Lower lobe of right lung (tissue), 2 donors: ENCODE results near the gene MAP4K2. TPM values are rescaled to one million over a fixed set of nuclear protein-coding genes. Genes with fewer than 3 reads are reported as not detected.

Experiments used
- ATAC-seq, 2 donors: fragments of 200-7000 bp; cut with Tn5 transposase; one replicate each; pipeline ENCODE4 v1.9.1; 2020 to 2022; ENCODE audit warnings: mild to moderate bottlenecking in 2 of 2, moderate library complexity in 2 of 2
- DNase-seq: peaks from one replicate; pipeline ENCODE4 v3.0.0-alpha.2; 2020
- H3K27ac ChIP-seq: fragments of 200-600 bp; one replicate; pipeline ENCODE4 v1.8.0; 2022
- H3K27me3 ChIP-seq: fragments of 200-600 bp; one replicate; pipeline ENCODE4 v1.8.0; 2022; ENCODE audit warnings: low read depth
- H3K36me3 ChIP-seq: fragments of 200-600 bp; one replicate; pipeline ENCODE4 v1.8.0; 2022; ENCODE audit warnings: mild to moderate bottlenecking
- H3K4me1 ChIP-seq: fragments of 200-600 bp; one replicate; pipeline ENCODE4 v1.8.0; 2022
- H3K4me3 ChIP-seq: fragments of 200-600 bp; one replicate; pipeline ENCODE4 v1.8.0; 2022; ENCODE audit warnings: mild to moderate bottlenecking
- H3K9me3 ChIP-seq: fragments of 200-600 bp; one replicate; pipeline ENCODE4 v1.8.0; 2022
- intact Hi-C: fragments of 100-400 bp; cut with DNase I; formaldehyde crosslinking; loops from one replicate; pipeline ENCODE4 v1.11.0; 2022
- total RNA-seq: library from RNA; stranded (reverse); fragmentation: NEBNext Ultra II Directional; extraction: Animal tissue kit (Norgen Biotek cat#: 25700); gene quantifications from one replicate; pipeline ENCODE4 v1.2.1, GENCODE V29; 2021
- TF ChIP-seq, protein P1 (sequence below): fragments of 200-600 bp; IDR thresholded peaks from one replicate; pipeline ENCODE4 v1.8.0; 2022; ENCODE audit warnings: antibody characterized with exemption, mild to moderate bottlenecking
- donor health status: DM: no; HTN: yes; CAD: no; lungs with severe emphysema.

Gene MAP4K2
- total RNA-seq, 1 donor from 2014 or later, result 29.1 TPM

GRCh38 chr11:64750361-64751054 lies 52.5 kb downstream of the MAP4K2 start:
- Histone ChIP-seq H3K4me1 (peaks cover 5% of the 10 kb centered on the region), H3K27ac (no peak overlapping the region), H3K4me3 (no peak overlapping the region), H3K27me3 (no peaks in the 10 kb centered on the region), H3K36me3 (no peaks in the 10 kb centered on the region), H3K9me3 (no peaks in the 10 kb centered on the region)
- DNase-seq, result no peak
- no peak for ATAC-seq
- TF ChIP-seq, protein P1, sequence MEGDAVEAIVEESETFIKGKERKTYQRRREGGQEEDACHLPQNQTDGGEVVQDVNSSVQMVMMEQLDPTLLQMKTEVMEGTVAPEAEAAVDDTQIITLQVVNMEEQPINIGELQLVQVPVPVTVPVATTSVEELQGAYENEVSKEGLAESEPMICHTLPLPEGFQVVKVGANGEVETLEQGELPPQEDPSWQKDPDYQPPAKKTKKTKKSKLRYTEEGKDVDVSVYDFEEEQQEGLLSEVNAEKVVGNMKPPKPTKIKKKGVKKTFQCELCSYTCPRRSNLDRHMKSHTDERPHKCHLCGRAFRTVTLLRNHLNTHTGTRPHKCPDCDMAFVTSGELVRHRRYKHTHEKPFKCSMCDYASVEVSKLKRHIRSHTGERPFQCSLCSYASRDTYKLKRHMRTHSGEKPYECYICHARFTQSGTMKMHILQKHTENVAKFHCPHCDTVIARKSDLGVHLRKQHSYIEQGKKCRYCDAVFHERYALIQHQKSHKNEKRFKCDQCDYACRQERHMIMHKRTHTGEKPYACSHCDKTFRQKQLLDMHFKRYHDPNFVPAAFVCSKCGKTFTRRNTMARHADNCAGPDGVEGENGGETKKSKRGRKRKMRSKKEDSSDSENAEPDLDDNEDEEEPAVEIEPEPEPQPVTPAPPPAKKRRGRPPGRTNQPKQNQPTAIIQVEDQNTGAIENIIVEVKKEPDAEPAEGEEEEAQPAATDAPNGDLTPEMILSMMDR, result no peak
- intact Hi-C loops, result no loop called here

DNA sequence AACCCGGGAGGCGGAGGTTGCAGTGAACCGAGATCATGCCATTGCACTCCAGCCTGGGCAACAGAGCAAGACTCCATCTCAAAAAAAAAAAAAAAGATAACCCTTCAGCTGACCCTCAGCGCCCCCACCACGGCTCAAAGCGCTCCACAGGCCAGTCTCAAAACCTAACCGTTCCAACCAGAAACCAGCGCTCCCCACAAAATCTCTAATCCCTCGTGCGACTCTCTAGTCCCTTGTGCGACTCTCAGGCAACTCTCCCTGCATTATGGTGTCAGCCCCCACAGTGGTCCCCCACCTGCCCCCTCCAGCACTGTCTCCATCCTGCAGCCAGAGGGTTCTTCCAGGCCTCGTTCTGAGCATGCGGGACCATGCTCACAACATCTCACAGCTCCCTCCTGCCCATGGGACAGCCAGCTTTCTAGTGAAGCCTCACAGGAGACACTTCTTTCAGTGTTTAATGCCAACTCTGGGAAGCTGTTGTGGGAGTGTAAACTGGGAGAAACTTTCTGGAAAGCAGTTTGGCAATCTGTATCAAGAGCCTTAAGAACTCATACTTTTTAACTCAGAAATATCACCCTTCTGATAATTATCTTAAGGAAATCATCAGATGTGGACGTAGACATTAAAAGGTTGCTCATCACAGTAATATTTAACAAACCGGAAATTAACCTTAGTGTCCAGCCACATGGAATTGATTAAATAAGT lies 54.9 kb downstream of the MAP4K2 start:
- Histone ChIP-seq H3K4me3 (no peak overlapping the region), H3K4me1 (peaks cover 23% of the 10 kb centered on the region), H3K27ac (no peak overlapping the region), H3K36me3 (no peaks in the 10 kb centered on the region), H3K9me3 (no peaks in the 10 kb centered on the region), H3K27me3 (peaks cover 6% of the 10 kb centered on the region)
- no peak for DNase-seq
- intact Hi-C loops, result no loop called here
- no peak for ATAC-seq
- TF ChIP-seq, protein P1, result no peak

- Histone ChIP-seq H3K27me3 (peaks cover 14% of the 10 kb centered on the region), H3K4me3 (no peak overlapping the region), H3K27ac (peak overlapping the region; percentile 94), H3K9me3 (no peaks in the 10 kb centered on the region), H3K36me3 (no peaks in the 10 kb centered on the region), H3K4me1 (peaks cover 38% of the 10 kb centered on the region)
- ATAC-seq (no peak), DNase-seq (no peak)
- TF ChIP-seq, protein P1, result no peak
- intact Hi-C loops, result no loop called here
Observed at GRCh38 chr11:64746486-64746885, 56.5 kb downstream of the MAP4K2 start.

- Histone ChIP-seq H3K27ac (peak overlapping the region; percentile 94), H3K9me3 (no peaks in the 10 kb centered on the region), H3K36me3 (no peaks in the 10 kb centered on the region), H3K27me3 (peaks cover 14% of the 10 kb centered on the region), H3K4me1 (peaks cover 40% of the 10 kb centered on the region), H3K4me3 (peak overlapping the region; percentile 76)
- ATAC-seq (peak; percentile 59 to 63), DNase-seq (peak; percentile 90)
- intact Hi-C loops, result no loop called here
- TF ChIP-seq, protein P1, result no peak
Observed at GRCh38 chr11:64745521-64746328, 57.3 kb downstream of the MAP4K2 start.

GRCh38 chr11:64745189-64745520 lies 57.9 kb downstream of the MAP4K2 start:
- DNase-seq, result peak; percentile 93
- intact Hi-C loops, result no loop called here
- H3K27ac ChIP-seq, result peak overlapping the region; percentile 94
- TF ChIP-seq, protein P1, result no peak
- peaks cover 40% of the 10 kb centered on the region for H3K4me1 ChIP-seq
- peak overlapping the region; percentile 76 for H3K4me3 ChIP-seq
- H3K36me3 ChIP-seq, result no peaks in the 10 kb centered on the region
- H3K27me3 ChIP-seq, result peaks cover 14% of the 10 kb centered on the region
- no peaks in the 10 kb centered on the region for H3K9me3 ChIP-seq
- ATAC-seq, result peak; percentile 38 to 47
